ENCODE results near the gene GPI. TPM values are rescaled to one million over a fixed set of nuclear protein-coding genes. Genes with fewer than 3 reads are reported as not detected.

Gene GPI
- total RNA-seq, 2 donors from 2014 or later = 862 to 1,104 TPM

DNA sequence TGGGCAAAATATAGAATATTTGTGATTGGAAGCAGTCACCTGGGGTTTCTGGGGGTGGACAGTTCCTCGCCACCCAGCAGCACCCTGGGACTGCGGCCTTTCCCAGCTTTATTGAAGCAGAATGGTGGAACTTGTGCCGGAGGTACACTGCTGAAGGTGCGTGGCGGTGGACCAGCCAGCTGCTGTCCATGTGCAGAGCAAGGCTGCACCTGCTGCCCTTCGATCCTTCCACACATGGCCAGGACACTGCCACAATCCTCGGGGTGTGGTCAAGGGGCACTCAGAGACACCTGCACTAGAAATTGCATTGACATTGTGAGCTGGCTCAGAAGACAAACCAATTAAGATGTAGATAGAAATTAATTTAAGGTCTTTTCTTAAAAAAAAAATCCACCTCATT, 11.4 kb upstream of the GPI start:
- Mint-ChIP-seq H3K36me3 (ENCODE audit: low read depth) (peaks cover 48% of the 10 kb centered on the region), H3K9me3 (no peaks in the 10 kb centered on the region), H3K4me1 (peaks cover 23% of the 10 kb centered on the region), H3K27ac (peak overlapping the region; percentile 48), H3K27me3 (no peaks in the 10 kb centered on the region), H3K4me3 (no peak overlapping the region)
- no peak for ATAC-seq (replicated peaks)

DNA sequence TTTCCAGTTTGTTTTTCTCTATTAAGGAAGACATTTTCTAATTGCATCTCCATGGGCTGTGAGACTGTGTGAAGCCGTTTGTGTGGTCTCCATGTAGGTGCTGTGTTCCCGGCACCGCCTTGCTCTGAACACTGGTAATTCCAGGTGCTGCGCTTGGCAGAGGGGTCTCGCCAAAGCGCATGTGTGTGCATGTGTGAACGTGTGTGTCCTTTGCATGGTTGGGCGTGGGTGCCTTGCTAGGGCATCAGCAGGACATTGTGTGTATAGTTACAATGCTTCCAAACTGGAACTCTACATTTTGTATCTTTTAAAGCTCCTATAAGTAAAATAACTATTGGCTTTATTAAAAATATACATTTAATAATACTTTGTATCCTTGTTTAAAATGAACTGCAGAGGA, 9.8 kb upstream of the GPI start:
- Mint-ChIP-seq H3K4me3 (no peak overlapping the region), H3K9me3 (no peaks in the 10 kb centered on the region), H3K27me3 (no peaks in the 10 kb centered on the region), H3K27ac (peak overlapping the region; percentile 14), H3K4me1 (peaks cover 27% of the 10 kb centered on the region), H3K36me3 (ENCODE audit: low read depth) (peaks cover 60% of the 10 kb centered on the region)
- ATAC-seq (replicated peaks) = no peak

DNA sequence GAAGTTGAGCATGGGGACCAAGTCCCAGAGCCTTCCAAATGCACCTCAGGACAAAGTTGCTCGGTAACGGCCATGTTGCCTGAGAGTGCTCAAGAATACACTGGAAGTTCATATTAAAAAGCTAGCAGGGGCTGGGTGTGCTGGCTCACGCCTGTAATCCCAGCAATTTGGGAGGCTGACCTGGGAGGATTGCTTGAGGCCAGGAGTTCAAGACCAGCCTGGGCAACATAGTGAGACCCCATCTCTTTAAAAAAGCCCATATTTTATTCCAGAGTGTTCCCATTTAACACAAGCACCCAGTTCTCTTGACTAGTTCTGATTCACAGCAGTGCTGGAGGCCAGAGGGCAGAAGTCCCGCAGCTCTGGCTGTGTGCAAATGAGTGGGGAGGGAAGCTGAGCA, 8.1 kb upstream of the GPI start:
- Mint-ChIP-seq H3K4me3 (peak overlapping the region; percentile 96), H3K27ac (peak overlapping the region; percentile 14), H3K4me1 (peaks cover 25% of the 10 kb centered on the region), H3K36me3 (ENCODE audit: low read depth) (peaks cover 50% of the 10 kb centered on the region), H3K27me3 (no peaks in the 10 kb centered on the region), H3K9me3 (no peaks in the 10 kb centered on the region)
- no peak for ATAC-seq (replicated peaks)

DNA sequence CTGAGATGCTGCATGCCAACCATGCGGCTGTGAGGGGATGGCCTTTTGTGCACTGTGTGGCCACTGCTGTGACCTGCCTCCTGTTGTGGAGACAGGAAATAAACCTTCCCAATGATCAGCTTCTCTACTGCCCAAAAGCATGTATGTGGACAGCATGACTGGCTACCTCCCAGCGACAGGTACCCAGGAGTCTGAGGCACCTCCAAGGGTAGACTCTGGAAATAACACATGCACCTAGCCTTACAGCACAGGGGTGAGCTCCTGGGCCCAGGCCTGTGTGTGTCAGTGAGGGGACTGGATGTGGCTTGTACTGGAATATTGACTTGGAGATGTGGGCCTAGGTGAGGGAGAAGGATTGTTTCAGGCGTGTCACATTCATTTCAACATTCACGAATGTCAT, 7.6 kb upstream of the GPI start:
- H3K27ac Mint-ChIP-seq = peak overlapping the region; percentile 99
- ATAC-seq (replicated peaks) = no peak
- H3K27me3 Mint-ChIP-seq = no peaks in the 10 kb centered on the region
- H3K36me3 Mint-ChIP-seq (ENCODE audit: low read depth) = peaks cover 44% of the 10 kb centered on the region
- peak overlapping the region; percentile 96 for H3K4me3 Mint-ChIP-seq
- H3K9me3 Mint-ChIP-seq = no peaks in the 10 kb centered on the region
- H3K4me1 Mint-ChIP-seq = peaks cover 25% of the 10 kb centered on the region

DNA sequence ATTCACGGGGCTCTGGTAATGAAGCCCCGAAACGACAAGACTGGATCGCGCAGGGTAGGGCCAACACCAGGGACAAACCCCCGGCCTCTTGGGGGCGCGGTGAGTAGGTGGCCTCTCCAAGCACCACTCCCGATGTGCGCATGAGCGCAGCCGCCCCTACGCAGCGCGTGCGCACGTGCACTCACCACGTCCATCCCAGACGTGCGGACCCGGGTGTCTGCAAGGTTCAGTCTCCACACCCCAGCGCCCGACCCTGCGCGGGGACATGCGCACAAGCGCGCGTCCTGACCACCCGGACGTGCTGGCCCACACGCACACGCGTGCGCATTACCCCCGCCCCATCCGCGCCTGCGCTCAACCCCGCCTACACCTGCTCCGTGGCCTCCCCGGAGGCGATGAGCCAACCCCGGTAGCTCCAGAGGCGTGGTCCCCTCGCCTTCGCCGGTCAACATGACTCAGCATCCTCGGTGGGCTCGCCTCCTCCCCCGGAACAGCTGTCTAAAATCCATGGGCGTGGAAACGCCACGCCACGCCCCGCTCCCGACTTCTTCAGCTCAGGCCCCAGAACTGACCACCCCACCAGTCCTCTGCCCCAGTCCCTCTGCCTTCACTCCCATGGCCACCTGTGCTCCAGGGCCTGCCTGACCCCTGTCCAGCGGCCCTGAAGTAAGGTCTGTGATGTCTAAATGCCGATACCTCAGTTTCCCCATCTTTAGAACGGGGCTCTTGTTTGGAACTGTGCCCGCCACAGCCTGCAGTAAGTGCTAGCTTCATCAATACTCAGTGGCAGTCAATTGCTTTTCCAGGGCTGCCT, 5.6 kb upstream of the GPI start:
- Mint-ChIP-seq H3K4me1 (peaks cover 32% of the 10 kb centered on the region), H3K27me3 (no peaks in the 10 kb centered on the region), H3K36me3 (ENCODE audit: low read depth) (peaks cover 34% of the 10 kb centered on the region), H3K4me3 (peak overlapping the region; percentile 96), H3K9me3 (no peaks in the 10 kb centered on the region), H3K27ac (peak overlapping the region; percentile 99)
- ATAC-seq (replicated peaks) = peak; percentile 88

DNA sequence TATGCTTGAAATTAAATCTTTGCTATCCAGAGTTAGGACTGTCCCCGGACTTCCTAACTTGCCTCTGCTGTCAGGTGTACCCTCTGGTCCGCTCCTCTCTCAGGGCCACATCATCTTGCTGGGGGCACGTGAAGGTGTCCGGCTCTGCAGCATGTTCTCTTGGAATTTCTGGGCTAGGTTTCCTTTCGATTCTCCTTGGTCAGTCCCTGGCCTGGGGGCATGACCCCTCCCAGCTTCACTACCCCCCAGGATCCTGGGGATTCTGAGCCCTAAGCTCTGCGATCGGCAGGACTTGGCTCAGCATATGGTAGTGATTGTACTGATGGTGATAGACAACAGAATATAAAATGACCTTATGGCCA, 5.1 kb upstream of the GPI start:
- Mint-ChIP-seq H3K27me3 (no peaks in the 10 kb centered on the region), H3K36me3 (ENCODE audit: low read depth) (peaks cover 36% of the 10 kb centered on the region), H3K4me3 (peak overlapping the region; percentile 96), H3K4me1 (peaks cover 32% of the 10 kb centered on the region), H3K27ac (peak overlapping the region; percentile 99), H3K9me3 (no peaks in the 10 kb centered on the region)
- ATAC-seq (replicated peaks) = no peak

DNA sequence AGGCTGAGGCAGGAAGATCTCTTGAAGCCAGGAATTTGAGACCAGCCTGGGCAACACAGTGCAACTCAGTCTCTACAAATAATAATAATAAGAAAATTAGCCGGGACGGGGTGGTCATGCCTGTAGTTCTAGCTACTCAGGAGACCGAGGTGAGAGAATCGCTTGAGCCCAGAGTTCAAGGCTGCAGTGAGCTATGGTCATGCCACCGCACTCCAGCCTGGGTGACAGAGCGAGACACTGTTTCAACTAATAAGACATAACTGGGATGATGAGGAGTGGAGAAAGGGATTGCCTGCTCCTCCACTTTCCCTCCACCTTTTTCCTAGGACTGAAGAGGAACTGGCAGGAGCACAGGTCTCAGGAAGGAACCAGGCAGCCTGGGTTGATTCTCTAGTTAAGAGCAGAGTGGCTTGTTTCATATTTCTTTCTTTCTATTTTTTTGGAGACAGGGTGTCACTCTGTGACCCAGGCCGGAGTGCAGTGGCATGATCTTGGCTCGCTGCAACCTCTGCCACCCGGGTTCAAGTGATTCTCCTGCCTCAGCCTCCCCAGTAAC, 4.6 kb upstream of the GPI start:
- H3K9me3 Mint-ChIP-seq = no peaks in the 10 kb centered on the region
- H3K4me1 Mint-ChIP-seq = peaks cover 32% of the 10 kb centered on the region
- peak overlapping the region; percentile 96 for H3K4me3 Mint-ChIP-seq
- H3K27ac Mint-ChIP-seq = peak overlapping the region; percentile 99
- H3K27me3 Mint-ChIP-seq = no peaks in the 10 kb centered on the region
- H3K36me3 Mint-ChIP-seq (ENCODE audit: low read depth) = peaks cover 34% of the 10 kb centered on the region
- ATAC-seq (replicated peaks) = no peak

DNA sequence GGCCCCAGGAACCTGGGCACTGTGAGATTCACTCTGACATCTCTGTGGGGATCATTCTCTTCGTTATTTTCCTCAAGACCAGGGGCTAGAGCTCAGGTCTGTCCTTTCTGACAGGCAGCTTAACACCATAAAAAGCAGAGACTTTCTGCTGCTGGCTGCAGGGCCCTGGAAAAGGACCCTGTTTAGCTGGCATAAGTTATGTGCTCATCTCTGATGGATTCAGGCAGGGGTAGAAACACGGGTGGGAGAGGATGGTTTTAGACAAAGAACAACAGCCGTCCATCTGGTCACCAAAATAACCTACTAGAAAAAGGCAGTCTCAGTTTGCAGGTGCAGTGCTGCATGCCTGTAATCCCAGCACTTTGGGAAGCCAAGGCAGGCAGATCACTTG, 2.3 kb upstream of the GPI start:
- Mint-ChIP-seq H3K4me1 (peaks cover 40% of the 10 kb centered on the region), H3K4me3 (peak overlapping the region; percentile 97), H3K27me3 (no peaks in the 10 kb centered on the region), H3K27ac (peak overlapping the region; percentile 61), H3K9me3 (no peaks in the 10 kb centered on the region), H3K36me3 (ENCODE audit: low read depth) (peaks cover 32% of the 10 kb centered on the region)
- ATAC-seq (replicated peaks) = no peak

DNA sequence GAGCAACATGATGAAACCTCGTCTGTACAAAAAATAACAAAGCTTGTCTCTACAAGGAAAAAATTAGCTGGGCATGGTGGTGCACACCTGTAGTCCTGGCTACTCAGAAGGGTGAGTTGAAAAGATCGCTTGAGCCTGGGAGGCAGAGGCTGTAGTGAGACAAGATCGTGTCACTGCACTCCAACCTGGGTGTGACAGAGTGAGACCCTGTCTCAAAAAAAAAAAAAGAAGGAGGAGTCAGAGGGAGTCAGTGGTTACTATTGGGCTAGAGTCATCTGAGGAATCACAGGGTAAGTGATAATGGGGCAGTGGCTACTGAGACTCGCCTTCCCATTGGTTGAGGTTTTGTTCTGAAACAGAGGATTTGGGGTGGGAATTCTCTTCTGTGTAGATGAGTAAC, 1.9 kb upstream of the GPI start:
- peak overlapping the region; percentile 61 for H3K27ac Mint-ChIP-seq
- H3K4me1 Mint-ChIP-seq = peaks cover 36% of the 10 kb centered on the region
- ATAC-seq (replicated peaks) = peak; percentile 32
- no peaks in the 10 kb centered on the region for H3K9me3 Mint-ChIP-seq
- no peaks in the 10 kb centered on the region for H3K27me3 Mint-ChIP-seq
- H3K4me3 Mint-ChIP-seq = peak overlapping the region; percentile 97
- H3K36me3 Mint-ChIP-seq (ENCODE audit: low read depth) = peaks cover 28% of the 10 kb centered on the region

DNA sequence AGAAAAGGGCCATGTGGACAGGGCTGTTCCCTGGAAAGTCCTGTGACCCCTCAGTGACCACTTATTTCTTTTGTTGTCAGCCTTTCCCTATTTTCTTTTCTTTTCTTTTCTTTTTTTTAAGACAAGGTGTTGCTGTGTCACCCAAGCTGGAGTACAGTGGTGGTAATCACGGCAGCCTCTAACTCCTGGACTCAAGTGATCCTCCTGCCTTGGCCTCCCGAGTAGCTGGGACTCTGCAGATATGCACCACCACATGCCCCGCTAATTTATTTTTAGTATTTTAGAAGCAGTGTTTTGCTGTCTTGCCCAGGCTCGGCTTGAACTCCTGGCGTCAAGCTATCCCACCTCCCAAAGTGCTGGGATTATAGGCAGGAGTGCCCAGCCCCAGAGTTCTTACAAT, 1.1 kb upstream of the GPI start:
- Mint-ChIP-seq H3K27me3 (no peaks in the 10 kb centered on the region), H3K4me1 (peaks cover 28% of the 10 kb centered on the region), H3K36me3 (ENCODE audit: low read depth) (peaks cover 20% of the 10 kb centered on the region), H3K27ac (no peak overlapping the region), H3K4me3 (peak overlapping the region; percentile 97), H3K9me3 (no peaks in the 10 kb centered on the region)
- no peak for ATAC-seq (replicated peaks)

DNA sequence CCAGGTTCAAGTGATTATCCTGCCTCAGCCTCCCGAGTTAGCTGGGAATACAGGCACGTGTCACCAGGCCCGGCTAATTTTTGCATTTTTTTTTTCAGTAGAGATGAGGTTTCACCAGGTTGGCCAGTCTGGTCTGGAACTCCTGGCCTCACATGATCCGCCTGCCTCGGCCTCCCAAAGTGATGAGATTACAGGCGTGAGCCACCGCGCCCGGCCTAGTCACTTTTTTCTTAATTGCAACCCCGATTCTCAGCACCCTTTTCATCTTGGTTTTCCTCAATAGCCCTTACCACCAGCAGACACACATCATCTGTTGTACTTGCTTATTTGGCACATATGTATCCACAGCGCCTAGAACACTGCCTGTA, 550 bp upstream of the GPI start:
- H3K27me3 Mint-ChIP-seq = no peaks in the 10 kb centered on the region

DNA sequence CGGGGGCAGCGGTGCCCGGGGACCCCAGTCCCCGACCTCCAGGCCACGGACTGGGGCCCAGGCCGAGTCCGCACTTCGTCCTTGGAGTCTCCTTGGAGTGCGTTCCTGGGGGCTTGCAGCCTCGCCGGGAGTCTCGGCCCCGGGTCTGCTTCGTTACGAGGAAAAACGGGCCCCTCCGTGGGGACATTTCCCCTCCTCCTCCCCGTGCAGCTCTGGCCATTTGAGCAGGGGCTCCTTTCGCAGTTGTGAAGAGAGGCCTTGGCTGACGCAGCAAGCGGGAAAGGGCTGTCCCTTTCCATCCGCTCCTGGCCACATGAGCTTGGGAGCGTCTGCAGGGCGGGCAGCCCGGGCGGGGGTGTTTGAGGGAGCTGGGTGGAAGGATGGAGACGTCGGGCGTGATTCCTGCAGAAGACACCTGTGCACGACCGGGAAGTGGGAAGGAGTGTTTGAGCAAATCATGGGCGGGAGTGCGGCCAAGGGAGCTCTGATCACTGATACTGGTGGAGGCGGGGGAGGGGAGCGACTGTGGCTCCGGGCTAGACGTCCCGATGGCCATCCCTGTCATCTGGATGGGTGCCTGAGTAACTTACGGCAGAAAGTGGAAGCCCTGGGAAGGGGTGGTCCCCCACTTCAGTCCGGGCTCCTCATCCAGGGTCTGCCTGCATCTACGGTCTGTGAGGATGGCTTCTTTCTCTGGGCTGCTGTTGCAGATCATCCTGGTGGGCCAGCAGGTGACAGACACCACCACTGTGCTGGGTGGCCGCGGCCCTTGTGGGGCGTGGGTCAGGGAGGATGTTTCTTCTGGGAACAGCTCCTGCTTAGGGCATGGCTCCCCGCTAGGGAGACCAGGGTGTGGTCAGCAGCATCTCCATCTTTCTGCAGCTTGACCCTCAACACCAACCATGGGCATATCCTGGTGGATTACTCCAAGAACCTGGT, 736 bp downstream of the GPI start:
- Mint-ChIP-seq H3K27ac (peak overlapping the region; percentile 94), H3K36me3 (ENCODE audit: low read depth) (peaks cover 7% of the 10 kb centered on the region), H3K27me3 (no peaks in the 10 kb centered on the region), H3K4me1 (peaks cover 21% of the 10 kb centered on the region), H3K9me3 (no peaks in the 10 kb centered on the region), H3K4me3 (peak overlapping the region; percentile 97)
- peak; percentile 8 for ATAC-seq (replicated peaks)

More for the DNA sequence above, 550 bp upstream of the GPI start:
- no peaks in the 10 kb centered on the region for H3K9me3 Mint-ChIP-seq
- H3K4me3 Mint-ChIP-seq = peak overlapping the region; percentile 97
- ATAC-seq (replicated peaks) = no peak
- H3K4me1 Mint-ChIP-seq = peaks cover 24% of the 10 kb centered on the region
- peak overlapping the region; percentile 85 for H3K27ac Mint-ChIP-seq
- peaks cover 15% of the 10 kb centered on the region for H3K36me3 Mint-ChIP-seq (ENCODE audit: low read depth)

DNA sequence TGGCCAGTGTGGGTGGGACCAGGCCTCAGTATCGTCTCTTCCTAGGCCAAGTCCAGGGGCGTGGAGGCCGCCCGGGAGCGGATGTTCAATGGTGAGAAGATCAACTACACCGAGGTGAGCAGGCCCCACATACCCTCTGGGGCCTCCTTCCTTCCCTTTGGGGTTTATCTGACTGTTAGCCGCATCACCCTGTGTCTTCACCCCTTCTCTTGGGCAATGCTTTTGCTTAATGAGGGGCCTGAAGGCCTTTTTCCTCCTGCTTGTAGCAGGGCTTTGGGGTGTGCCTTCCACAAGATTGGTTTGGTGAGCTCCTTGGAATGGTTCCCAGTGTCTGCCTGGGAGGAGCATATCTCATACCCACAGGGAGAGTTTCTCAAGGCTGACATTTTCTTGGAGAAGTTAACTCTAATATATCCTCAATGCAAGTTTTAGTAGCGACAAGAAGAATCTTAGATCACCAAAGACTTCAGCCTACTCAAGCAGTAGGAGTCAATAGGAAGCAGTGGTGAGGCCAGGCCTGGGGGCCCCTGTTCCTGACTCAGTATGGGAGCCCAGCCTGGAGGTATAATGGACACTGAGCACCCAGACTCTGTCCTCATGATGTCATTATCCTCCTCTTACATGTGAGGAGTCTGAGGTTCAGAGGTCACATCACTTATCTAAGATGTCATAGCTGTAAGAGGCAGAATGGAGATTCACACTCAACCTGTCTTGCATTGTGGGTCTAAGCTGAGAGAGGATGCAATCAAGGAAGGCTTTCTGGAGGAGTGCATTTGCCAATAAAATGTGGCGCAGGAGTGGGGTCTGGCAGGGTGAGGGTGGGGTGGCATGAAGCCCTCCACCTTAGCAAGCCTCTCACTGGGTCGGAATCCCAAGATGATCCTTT, 2.0 kb downstream of the GPI start:
- Mint-ChIP-seq H3K4me1 (peaks cover 29% of the 10 kb centered on the region), H3K36me3 (ENCODE audit: low read depth) (peaks cover 7% of the 10 kb centered on the region), H3K27ac (peak overlapping the region; percentile 94), H3K4me3 (peak overlapping the region; percentile 97), H3K9me3 (no peaks in the 10 kb centered on the region), H3K27me3 (no peaks in the 10 kb centered on the region)
- ATAC-seq (replicated peaks) = no peak

DNA sequence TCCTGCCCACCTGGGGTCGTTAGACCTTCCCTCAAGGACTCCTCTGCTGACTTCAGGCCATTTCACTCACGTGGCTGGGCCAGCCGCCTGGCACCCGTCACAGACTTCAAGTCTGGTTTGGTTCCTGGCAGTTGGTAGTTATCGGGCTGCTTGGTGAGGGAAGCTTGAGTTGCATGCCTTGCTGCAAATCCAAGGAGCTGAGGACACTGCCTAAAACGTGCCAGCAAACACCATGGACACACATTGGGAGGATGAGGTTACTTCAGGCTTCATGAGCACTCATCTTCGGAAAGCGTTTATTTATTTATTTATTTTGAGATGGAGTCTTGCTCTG, 2.6 kb downstream of the GPI start:
- H3K4me1 Mint-ChIP-seq = peaks cover 29% of the 10 kb centered on the region
- H3K36me3 Mint-ChIP-seq (ENCODE audit: low read depth) = peaks cover 7% of the 10 kb centered on the region
- peak overlapping the region; percentile 97 for H3K4me3 Mint-ChIP-seq
- H3K27ac Mint-ChIP-seq = peak overlapping the region; percentile 94
- no peak for ATAC-seq (replicated peaks)
- H3K9me3 Mint-ChIP-seq = no peaks in the 10 kb centered on the region
- H3K27me3 Mint-ChIP-seq = no peaks in the 10 kb centered on the region
